ENCODE results near the gene WDR1. TPM values are rescaled to one million over a fixed set of nuclear protein-coding genes. Genes with fewer than 3 reads are reported as not detected.

The WDR1 gene
- total RNA-seq, 1 donor from 2014 or later = 264 TPM

DNA sequence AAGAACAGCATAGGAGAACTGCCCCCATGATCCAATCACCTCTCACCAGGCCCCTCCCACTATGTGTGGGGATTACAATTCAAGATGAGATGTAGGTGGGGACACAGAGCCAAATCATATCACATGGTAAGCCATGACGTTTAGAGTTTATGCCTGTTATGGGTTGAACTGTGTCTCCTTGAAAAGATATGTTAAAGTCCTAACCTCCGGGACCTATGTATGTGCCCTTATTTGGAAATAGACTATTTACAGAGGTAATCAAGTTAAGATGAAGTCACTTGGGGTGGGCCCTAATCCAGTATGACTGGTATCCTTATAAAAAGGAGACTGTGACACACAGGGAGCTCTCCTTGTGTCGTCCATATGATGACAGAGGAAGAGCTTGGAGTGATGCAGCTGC lies 70.1 kb downstream of the WDR1 start:
- DNase-seq (ENCODE audit: low read depth in 2 of 2) = no peak

DNA sequence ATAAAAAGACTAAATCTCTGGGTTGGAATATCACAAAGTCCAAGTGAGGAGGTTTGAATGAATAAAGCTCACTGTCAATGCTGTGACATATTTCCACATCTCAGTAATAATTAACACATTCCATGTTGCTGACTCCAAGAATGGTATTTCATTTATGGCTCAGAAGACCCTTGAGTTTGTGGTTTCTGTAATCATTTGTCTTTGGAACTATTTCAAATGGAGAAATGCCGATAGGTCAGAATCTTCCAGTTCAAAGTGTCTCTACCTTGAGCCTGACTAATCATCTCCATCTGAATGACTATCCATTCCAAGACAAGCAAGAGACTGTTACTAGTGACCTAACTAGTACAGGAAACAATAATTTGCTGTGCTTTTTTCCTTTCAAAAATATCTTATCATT lies 71.1 kb downstream of the WDR1 start:
- DNase-seq (ENCODE audit: low read depth in 2 of 2) = no peak

DNA sequence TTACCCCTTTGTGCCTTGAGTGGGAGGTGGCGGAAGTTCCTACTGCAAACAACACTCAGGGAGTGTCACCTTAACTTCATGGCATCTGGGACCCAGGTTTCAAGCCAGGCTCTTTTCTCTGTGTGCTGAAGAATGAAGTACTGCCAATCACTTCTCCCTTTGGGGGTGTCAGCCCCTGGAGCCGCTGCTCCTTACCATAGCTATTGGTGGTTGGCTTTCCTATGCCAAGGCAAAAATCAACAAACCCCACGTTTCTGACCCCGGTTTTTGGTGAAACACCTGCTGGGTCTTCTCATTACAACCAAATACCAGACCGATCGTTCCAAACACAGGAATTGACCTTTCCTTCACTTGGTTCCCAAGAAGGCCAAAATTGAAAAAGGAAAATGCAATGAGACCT lies 75.6 kb downstream of the WDR1 start:
- DNase-seq (ENCODE audit: low read depth in 2 of 2) = no peak

DNA sequence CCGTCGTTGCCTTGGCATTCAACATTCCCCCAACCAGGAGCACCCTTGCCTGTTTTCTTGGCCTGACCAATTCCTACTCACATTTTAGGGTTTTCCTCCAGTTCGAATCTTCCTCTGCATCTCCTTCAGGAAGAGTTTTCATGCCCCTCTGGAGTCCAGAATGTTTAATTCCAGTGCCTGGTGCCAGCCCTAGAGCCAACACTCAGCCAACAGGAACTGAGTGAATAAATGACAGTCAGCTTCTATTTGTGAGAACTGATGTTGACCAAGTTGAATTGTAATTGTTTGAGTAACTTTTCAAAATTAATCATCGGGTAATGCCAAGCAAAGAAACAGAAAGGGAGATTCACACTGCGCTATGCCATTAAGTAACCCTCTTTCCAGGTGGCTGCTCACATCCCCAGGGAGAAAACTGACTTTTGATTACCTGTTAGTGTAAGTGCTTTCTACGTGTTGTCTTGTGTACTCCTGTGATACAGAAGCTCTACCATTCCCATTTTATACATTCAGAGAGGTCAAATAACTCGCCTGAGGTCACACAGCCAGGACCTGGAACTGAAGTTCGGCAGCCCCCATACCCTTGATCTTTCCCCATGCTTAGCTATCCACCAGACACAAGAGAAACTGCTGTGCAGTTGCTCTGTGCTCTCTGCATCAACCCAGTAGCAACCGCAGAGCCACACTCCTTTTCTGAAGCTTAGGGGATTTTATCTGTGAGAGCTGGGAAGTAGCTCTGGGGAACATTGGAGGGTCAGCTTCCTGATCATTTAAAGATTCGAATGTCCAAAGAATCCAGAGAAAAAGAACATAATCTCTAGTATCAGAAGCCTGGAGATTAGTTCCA lies 76.3 kb downstream of the WDR1 start:
- DNase-seq (ENCODE audit: low read depth in 2 of 2) = no peak

DNA sequence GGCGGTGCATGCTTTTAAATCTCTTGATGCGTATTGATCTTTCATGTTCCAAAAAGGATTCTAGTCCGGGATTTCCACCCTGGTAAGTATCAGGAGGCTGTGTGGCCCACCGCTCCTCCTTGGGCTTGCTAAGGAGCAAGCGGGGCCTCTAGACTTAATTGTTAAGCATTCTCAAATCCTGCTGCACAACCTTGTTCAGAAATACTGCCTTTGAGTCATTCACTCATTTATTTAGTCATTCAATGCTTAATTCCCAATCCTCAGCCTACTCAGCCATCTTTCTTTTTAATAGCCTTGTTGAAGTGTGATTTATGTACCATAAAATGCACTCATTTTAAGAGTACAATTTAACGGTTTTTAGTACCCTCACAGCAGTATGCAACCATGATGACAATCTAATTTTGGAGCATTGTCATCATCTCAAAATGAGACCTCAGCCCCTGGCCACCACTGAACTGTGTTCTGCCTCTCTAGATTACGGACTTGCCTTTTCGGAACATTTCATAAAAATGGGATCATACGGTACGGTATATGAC lies 79.7 kb downstream of the WDR1 start:
- DNase-seq (ENCODE audit: low read depth in 2 of 2) = no peak

DNA sequence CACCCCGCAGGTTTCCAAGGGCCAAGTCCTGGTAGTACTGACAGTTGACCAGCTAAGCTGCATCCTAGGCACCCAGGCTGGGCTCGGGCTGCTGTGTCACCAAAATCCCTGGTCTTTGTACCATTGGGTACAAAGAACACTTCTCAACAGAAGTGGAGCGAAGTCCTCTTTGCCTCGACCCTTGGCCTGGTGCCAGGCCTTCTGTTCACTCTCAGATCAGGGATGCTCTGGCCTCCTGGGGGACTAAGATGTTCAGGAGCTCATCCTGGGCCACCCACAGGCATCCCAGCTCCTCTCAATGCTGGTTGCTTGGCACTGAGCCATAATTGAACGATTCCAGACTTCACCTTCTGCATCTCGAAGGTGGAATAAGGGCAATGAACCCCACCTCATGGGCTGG lies 81.5 kb downstream of the WDR1 start:
- DNase-seq (ENCODE audit: low read depth in 2 of 2) = no peak

DNA sequence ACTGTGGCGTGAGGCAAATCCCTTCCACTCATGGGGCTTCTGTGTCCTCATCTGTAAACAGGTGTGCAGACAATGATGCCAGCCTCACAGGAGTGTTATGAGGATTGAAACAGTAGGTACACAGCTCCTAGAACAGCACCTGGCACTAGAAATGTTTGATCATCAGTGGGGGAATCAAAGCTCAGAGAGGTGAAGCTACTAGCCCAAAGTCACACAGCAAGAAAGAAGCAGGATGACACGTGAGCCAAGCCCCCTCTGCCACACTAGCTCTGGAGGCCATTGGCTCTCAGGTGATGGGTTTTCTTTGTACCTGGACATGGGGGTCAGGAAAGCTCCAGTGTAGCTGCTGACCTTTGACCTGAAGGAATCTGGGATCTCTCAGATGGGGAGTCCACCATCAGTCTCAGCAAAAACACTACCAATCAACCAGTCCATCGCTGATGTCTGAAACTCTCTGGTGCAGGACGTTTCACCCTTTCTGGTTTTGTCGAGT lies 81.9 kb downstream of the WDR1 start:
- no peak for DNase-seq (ENCODE audit: low read depth in 2 of 2)

DNA sequence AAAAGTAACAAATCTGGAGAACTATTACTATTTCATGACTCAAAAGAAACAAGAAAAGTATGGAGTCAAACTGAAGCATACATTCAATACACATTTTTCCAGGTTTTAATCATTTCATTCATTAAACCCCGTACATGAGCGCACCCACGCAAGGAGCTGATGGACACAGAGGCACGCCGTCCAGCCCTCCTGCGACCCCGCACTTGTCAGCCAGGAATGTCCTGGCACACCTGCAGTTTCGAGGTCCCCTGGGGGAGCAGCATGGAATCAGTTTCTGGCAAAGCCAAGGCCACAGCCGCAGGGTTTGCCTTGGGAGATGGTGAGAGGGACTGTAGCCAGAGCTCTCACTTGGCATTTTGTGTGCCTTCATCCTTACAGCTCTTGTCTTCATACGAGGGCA lies 82.5 kb downstream of the WDR1 start:
- DNase-seq (ENCODE audit: low read depth in 2 of 2) = no peak

DNA sequence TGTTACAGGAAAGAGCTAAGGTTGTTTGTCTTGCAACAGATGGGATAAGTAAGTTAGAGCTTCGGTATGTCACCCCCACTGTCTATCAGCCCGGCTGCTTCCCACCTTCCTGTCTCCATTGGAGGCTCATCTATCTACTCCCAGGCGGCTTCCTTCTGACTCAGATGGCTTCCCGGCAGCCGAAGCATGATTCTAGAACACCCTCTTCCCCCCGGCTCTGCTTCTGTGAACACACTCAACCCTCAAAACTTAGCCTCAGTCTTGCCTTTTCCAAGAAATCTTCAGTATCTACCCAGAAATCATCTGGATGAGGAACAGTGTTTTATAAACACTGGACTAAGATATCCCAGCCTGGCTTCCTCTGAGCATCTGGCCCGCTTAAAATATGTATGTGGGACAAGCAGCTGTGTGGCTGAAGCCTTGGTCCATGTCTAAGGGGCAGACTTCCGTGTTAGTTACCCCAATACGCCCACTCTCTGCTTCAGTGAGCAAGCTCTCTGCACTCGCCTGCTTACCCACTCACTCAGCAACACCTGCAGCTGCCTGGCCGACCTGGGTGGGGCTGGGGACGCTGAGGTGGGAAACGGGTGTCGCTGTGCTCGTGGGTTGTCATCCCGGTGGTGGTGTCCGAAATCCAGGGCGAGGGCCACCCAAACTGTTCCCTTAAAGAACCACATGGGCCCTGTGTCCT lies 83.3 kb downstream of the WDR1 start:
- DNase-seq (ENCODE audit: low read depth in 2 of 2) = peak in 1 of 2 donors; percentile 44

DNA sequence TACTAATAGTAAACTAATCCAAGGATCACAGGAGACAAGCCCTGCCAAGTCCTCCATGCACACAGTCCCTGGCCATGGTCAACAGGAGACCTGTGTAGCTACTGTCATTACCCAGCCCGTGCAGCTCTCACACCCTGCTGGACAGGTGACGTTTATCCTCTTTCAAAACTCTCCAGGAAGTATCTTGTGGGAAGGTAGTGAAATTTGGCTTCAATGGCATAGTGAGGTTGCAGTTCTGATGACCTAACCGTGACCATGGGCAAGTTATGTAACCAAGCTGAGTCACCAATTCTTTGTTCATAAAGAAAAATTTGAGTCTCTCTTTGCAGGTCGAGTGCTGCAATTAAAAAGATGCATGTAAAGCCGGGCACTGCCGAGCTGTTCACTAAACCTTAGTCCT lies 84.0 kb downstream of the WDR1 start:
- peak; percentile 40 to 76 for DNase-seq (ENCODE audit: low read depth in 2 of 2)

DNA sequence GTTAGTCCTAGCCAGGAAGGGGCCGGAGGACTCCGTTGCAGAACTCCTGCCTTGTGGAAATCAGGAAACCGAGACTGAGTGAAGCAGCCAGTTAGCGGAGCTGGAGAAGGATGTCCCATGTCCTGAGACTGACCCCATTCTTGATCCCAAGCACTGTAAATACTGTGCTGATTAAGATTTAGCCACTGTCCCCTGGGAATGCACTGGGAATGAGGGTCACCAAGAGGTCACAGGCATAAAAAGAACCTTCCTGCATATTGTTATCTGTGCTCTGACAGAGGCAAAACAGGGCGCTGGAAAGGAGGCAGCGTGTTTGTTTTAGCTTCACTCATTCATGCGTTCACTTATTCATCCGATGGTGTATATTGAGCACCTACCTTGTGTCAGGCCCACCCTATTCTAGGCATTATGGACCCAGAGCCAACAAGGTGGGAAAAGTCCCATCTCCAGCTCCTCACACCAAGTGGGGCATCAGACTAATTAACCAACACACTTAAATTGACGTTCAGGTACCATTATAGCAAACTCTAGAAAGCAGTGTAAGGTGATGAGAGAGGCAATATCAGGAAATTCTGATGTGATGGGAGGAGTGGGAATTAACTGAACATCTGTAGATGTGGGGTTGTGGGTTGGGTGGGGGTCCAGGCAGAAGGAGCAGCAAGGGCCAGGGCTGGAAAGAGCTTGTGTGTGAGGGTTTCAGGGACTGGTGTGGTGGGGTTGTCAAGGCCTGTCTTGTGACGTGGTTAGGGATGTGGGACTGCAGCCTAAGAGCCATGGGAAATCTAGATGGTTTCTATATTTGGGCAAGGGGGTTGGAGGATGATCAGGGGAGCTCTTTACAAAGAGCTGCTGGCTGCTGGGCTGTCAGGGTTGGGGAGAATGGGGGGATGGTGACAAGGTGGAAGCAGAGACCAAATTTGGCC lies 84.7 kb downstream of the WDR1 start:
- peak in 1 of 2 donors; percentile 41 for DNase-seq (ENCODE audit: low read depth in 2 of 2)

DNA sequence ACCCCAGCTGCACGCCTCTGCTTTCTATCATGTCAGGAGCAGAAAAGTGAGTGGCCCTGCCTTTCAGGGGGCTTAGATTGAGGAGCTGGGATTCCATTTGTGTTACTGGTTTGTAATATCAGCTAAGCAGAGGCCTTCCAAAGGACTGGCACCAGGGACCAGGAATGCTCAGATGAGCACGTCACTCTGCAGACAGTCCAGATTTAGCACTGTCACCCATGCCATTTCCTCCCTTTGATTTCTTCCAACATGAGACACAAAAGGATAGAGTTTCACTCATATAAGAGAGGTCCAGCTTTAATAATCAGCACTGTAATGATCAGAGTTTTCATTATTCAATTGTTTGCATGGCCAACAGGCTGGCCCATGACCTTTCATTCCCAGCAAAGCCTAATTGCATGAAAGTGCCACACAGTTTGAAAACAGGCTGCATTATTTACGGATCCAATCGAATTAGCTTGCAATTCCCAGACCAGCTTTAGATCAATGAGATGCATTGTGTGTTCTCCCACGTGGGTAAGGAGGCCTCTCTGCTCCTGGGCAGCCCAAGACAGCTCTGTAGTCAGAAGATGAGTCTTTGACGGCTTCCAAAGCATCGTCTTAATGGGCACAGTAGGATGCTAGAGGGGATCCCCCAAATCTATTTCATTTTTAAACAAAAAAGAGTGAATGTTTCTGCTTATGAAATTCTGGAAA lies 85.5 kb downstream of the WDR1 start:
- DNase-seq (ENCODE audit: low read depth in 2 of 2) = peak in 1 of 2 donors; percentile 27

DNA sequence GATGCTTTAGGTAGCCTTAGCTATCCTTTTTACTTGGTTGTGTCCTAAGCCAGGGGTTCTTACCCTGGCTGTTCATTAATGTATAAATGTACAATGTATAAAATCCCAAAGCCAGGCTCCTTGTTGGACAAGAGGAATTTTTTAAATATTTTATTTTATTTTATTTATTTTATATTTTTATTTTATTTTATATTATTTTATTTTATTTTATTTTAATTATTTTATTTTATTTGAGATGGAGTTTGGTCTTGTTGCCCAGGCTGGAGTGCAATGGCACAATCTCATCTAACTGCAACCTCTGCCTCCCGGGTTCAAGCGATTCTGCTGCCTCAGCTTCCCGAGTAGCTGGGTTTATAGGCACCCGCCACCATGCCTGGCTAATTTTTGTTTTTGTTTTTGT lies 87.2 kb downstream of the WDR1 start:
- no peak for DNase-seq (ENCODE audit: low read depth in 2 of 2)

DNA sequence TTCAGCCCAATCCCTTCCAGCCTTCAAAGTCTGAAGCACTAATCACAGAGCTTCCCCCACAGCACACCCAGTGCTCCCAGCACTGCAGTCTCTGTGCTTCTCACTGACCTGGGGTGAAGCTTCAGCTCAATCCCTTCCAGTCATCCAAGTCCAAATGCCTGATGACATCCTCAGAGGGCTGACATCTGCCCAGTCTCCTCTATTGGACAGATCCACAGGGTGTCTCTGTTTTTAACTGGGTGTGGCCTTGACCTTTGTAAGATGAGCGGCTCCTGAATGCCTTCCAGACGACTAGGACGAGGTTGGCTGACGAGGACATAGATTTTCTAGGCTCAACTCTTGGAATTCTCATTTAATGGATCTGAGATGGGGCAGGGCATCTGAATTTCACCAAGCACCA lies 87.7 kb downstream of the WDR1 start:
- no peak for DNase-seq (ENCODE audit: low read depth in 2 of 2)

DNA sequence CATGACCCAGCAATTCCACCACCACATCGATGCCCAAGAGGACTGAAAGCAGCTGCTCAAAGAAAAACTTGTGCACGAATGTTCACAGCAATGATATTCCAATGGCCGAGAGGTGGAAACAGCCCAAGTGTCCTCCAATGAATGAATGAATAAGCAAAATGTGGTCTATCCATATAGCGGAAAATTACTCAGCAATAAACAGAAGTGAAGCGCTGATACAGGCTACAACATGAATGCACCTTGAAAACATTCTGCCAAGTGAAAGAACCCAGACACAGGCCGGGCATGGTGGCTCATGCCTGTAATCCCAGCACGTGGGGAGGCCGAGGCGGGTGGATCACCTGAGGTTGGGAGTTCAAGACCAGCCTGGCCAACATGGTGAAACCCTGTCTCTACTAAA lies 90.1 kb downstream of the WDR1 start:
- no peak for DNase-seq (ENCODE audit: low read depth in 2 of 2)

DNA sequence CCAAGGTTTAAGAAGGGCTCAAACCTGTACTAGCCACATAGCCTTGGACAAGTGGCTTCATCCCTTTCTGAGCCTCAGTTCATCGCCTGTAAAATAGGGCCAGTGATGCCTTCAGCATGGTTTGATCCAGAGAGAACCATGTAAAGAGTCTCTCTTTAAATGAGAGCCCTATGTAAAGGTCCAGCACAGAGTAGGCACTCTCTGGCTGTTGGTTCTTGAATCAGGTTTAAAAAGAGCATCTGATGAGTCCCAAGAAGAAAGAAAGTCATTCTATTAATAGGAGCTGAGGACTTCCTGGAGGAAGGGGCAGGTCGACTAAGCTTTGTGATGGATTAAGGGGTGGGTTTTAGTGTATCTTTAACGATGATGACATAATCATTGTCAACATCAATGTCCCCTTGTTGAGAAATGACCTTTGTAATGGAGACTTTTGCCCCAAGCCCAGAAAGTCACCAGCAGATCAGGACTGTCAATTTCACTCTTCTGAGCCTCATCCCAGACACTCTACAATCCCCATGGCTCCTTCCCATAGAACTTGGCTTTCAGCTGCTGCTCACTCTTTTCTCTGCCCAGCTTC lies 91.3 kb downstream of the WDR1 start:
- no peak for DNase-seq (ENCODE audit: low read depth in 2 of 2)

Measured in lung microvascular endothelial cell (primary cell).